Mammary epithelial cell (primary cell): ENCODE data around the gene ELMO1.

ENCODE experiments used
- CTCF ChIP-seq, 2 donors: IDR thresholded peaks in 1 of 2; conservative IDR thresholded peaks in 1 of 2; 2 replicates each; pipeline ENCODE4 v1.5.1; 2011 to 2012; ENCODE audit warnings: inconsistent platforms in 2 of 2, low read length in 2 of 2, mild to moderate bottlenecking in 2 of 2, control low read depth in 1 of 2, low read depth in 1 of 2; ENCODE audit not compliant: insufficient read depth in 1 of 2; ENCODE audit errors: extremely low read depth in 1 of 2
- EZH2 ChIP-seq: IDR thresholded peaks from 2 replicates; pipeline ENCODE4 v1.6.1; 2012; ENCODE audit warnings: low read length, inconsistent platforms, borderline replicate concordance

- TF ChIP-seq CTCF (conservative IDR thresholded peaks at IDR 0.05 in 1 of 2, IDR thresholded peaks at IDR 0.05 in 1 of 2; ENCODE audit: extremely low read depth in 1 of 2, insufficient read depth in 1 of 2, low read depth in 1 of 2, low read length in 2 of 2) = no peak
- TF ChIP-seq EZH2 = no peak
These were observed 570.4 kb downstream of the ELMO1 start for GRCh38 chr7:36878288-36878687.
